Mesendoderm (in vitro differentiated cells): ENCODE results near the gene TTC39B.

Experiments used
- DNase-seq: peaks from one replicate; pipeline ENCODE4 v3.0.0; 2013
- H2AK5ac ChIP-seq: 2 replicates; pipeline ENCODE4 v1.6.1; 2013; ENCODE audit warnings: low read length, inconsistent platforms
- H2BK120ac ChIP-seq: 2 replicates; pipeline ENCODE4 v1.6.1; 2013; ENCODE audit warnings: low read depth, mild to moderate bottlenecking, low read length, moderate library complexity, mixed read lengths
- H2BK15ac ChIP-seq: replicated peaks from 2 replicates; pipeline ENCODE4 v1.6.1; 2013; ENCODE audit warnings: low read depth, mild to moderate bottlenecking, moderate library complexity
- H2BK5ac ChIP-seq: 2 replicates; pipeline ENCODE4 v1.6.1; 2013; ENCODE audit warnings: low read length, inconsistent platforms
- H3K18ac ChIP-seq: 2 replicates; pipeline ENCODE4 v1.6.1; 2013; ENCODE audit warnings: mild to moderate bottlenecking, low read length, mixed read lengths
- H3K23ac ChIP-seq: one replicate; pipeline ENCODE4 v1.6.1; 2013; ENCODE audit warnings: low read length
- H3K27ac ChIP-seq: 2 replicates; pipeline ENCODE4 v1.5.1; 2013; ENCODE audit warnings: low read depth, mild to moderate bottlenecking, inconsistent platforms, low read length, moderate library complexity
- H3K27me3 ChIP-seq: 2 replicates; pipeline ENCODE4 v1.6.1; 2013; ENCODE audit warnings: low read length, control low read depth, mild to moderate bottlenecking, inconsistent platforms; ENCODE audit not compliant: insufficient read depth, poor library complexity
- H3K36me3 ChIP-seq: 2 replicates; pipeline ENCODE4 v1.6.1; 2013; ENCODE audit warnings: low read length, inconsistent platforms; ENCODE audit not compliant: control insufficient read depth, insufficient read depth
- H3K4ac ChIP-seq: one replicate; pipeline ENCODE4 v1.6.1; 2013; ENCODE audit warnings: low read depth, mild to moderate bottlenecking, low read length, moderate library complexity
- H3K4me1 ChIP-seq: 2 replicates; pipeline ENCODE4 v1.6.1; 2013; ENCODE audit warnings: low read depth, low read length, inconsistent platforms; ENCODE audit not compliant: control insufficient read depth
- H3K4me2 ChIP-seq: 2 replicates; pipeline ENCODE4 v1.6.1; 2013; ENCODE audit warnings: low read length
- H3K4me3 ChIP-seq: 2 replicates; pipeline ENCODE4 v1.5.1; 2013; ENCODE audit warnings: mild to moderate bottlenecking, low read length
- H3K56ac ChIP-seq: one replicate; pipeline ENCODE4 v1.6.1; 2013; ENCODE audit warnings: low read length
- H3K79me1 ChIP-seq: 2 replicates; pipeline ENCODE4 v1.6.1; 2013; ENCODE audit warnings: low read length, inconsistent platforms
- H3K79me2 ChIP-seq: 2 replicates; pipeline ENCODE4 v1.6.1; 2013; ENCODE audit warnings: mild to moderate bottlenecking, low read length; ENCODE audit not compliant: control insufficient read depth, insufficient read depth
- H3K9ac ChIP-seq: 2 replicates; pipeline ENCODE4 v1.6.1; 2013; ENCODE audit warnings: low read length, inconsistent platforms
- H4K5ac ChIP-seq: one replicate; pipeline ENCODE4 v1.6.1; 2013; ENCODE audit warnings: low read length
- H4K8ac ChIP-seq: one replicate; pipeline ENCODE4 v1.6.1; 2013; ENCODE audit warnings: low read depth, mild to moderate bottlenecking, control low read depth, low read length, moderate library complexity
- WGBS: extraction: QIAGEN DNeasy Blood & Tissue Kit; methylation state at CpG from one replicate; pipeline ENCODE4 v1.1.7; 2013; ENCODE audit warnings: low lambda C conversion rate, missing lambda C conversion rate; ENCODE audit not compliant: insufficient coverage; ENCODE audit errors: extremely low coverage; 5-methylcytosine and 5-hydroxymethylcytosine counted together

Gene TTC39B

DNA sequence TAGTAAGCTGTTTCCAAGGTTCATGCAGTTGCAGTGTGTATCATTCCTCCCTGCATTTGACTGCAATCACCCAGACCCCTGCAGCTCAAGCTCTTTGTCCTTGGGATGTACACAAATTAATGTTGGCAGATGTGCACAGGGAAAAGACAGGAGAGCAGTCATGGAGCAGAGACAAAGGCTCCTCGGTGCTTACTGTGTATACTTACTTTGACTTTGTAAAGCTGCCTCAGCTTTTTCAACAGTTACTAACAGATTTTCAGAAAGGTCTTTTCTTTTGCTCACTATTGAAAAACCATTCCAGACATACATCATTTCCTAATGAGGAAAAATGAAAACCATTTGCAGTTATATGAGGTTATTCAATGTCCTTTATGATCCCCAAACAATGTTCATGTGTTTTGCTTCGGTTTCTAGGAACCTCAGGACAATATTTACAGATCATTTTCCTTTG is 124.9 kb downstream of the TTC39B start:
- Histone ChIP-seq H3K56ac (no peak overlapping the region), H3K4me2 (no peak overlapping the region), H3K27me3 (no peaks in the 10 kb centered on the region), H2AK5ac (no peak overlapping the region), H3K27ac (no peak overlapping the region), H3K4me3 (no peak overlapping the region), H4K5ac (no peak overlapping the region), H2BK5ac (no peak overlapping the region), H3K4ac (no peak overlapping the region), H2BK15ac (no peak overlapping the region), H3K79me1 (no peaks in the 10 kb centered on the region), H3K4me1 (no peaks in the 10 kb centered on the region), H3K23ac (no peak overlapping the region), H3K79me2 (no peaks in the 10 kb centered on the region), H3K18ac (no peak overlapping the region), H3K9ac (no peak overlapping the region), H4K8ac (no peak overlapping the region), H2BK120ac (no peak overlapping the region), H3K36me3 (peaks cover 2% of the 10 kb centered on the region)
- WGBS = no CpG with 5 or more reads among the region's 2 CpGs
- no peak for DNase-seq

DNA sequence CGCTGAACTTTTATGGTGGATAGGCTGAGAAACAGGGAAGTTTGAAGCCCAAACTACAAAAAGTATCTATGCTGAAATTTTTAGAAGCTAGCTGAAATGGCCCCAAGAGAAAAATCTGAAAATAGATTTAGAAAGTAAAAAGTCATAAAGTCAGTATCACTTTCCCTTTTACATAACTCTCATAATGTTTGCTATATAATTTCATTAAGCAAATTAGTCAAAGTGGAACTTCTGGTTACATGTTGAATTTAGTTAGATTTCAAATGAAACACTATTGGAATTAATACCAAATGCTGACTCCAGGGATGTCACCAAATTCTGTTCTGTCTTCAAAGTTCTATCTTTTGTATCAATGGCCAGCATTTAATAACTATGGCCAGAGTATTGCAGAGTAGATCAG is 126.9 kb downstream of the TTC39B start:
- Histone ChIP-seq H3K4me3 (no peak overlapping the region), H3K9ac (no peak overlapping the region), H3K56ac (no peak overlapping the region), H3K4ac (no peak overlapping the region), H2BK15ac (no peak overlapping the region), H4K8ac (no peak overlapping the region), H3K27me3 (no peaks in the 10 kb centered on the region), H2AK5ac (no peak overlapping the region), H2BK120ac (no peak overlapping the region), H3K4me1 (no peaks in the 10 kb centered on the region), H3K18ac (no peak overlapping the region), H3K79me1 (no peaks in the 10 kb centered on the region), H2BK5ac (no peak overlapping the region), H3K4me2 (no peak overlapping the region), H3K36me3 (peaks cover 2% of the 10 kb centered on the region), H3K23ac (no peak overlapping the region), H3K27ac (no peak overlapping the region), H4K5ac (no peak overlapping the region), H3K79me2 (no peaks in the 10 kb centered on the region)
- no peak for DNase-seq
- no CpG with 5 or more reads among the region's 1 CpG for WGBS

GRCh38 chr9:15178631-15179030 is 128.4 kb downstream of the TTC39B start:
- no CpG with 5 or more reads among the region's 3 CpGs for WGBS
- no peak overlapping the region for H3K4ac ChIP-seq
- no peak overlapping the region for H2BK120ac ChIP-seq

GRCh38 chr9:15176836-15177235 is 130.2 kb downstream of the TTC39B start:
- Histone ChIP-seq H3K56ac (no peak overlapping the region), H3K9ac (no peak overlapping the region), H3K4ac (no peak overlapping the region), H3K4me2 (no peak overlapping the region), H3K4me1 (no peaks in the 10 kb centered on the region), H3K4me3 (no peak overlapping the region), H3K27me3 (no peaks in the 10 kb centered on the region), H4K5ac (no peak overlapping the region), H3K23ac (no peak overlapping the region), H3K36me3 (peaks cover 2% of the 10 kb centered on the region), H3K27ac (no peak overlapping the region), H3K18ac (no peak overlapping the region), H3K79me1 (no peaks in the 10 kb centered on the region), H2AK5ac (no peak overlapping the region), H3K79me2 (no peaks in the 10 kb centered on the region), H2BK120ac (no peak overlapping the region), H4K8ac (no peak overlapping the region), H2BK5ac (no peak overlapping the region), H2BK15ac (no peak overlapping the region)
- no peak for DNase-seq
- no CpG with 5 or more reads among the region's 1 CpG for WGBS

More at GRCh38 chr9:15178631-15179030, 128.4 kb downstream of the TTC39B start:
- no peaks in the 10 kb centered on the region for H3K27me3 ChIP-seq
- no peak overlapping the region for H4K5ac ChIP-seq
- no peak overlapping the region for H3K9ac ChIP-seq
- no peaks in the 10 kb centered on the region for H3K4me1 ChIP-seq
- no peak overlapping the region for H3K18ac ChIP-seq
- H3K4me3 ChIP-seq = no peak overlapping the region
- H3K36me3 ChIP-seq = peaks cover 2% of the 10 kb centered on the region
- no peak for DNase-seq
- H3K4me2 ChIP-seq = no peak overlapping the region
- no peak overlapping the region for H3K56ac ChIP-seq
- H3K79me1 ChIP-seq = no peaks in the 10 kb centered on the region
- no peak overlapping the region for H2BK5ac ChIP-seq
- no peak overlapping the region for H2BK15ac ChIP-seq
- no peak overlapping the region for H3K27ac ChIP-seq
- H4K8ac ChIP-seq = no peak overlapping the region
- no peak overlapping the region for H2AK5ac ChIP-seq
- H3K79me2 ChIP-seq = no peaks in the 10 kb centered on the region
- H3K23ac ChIP-seq = no peak overlapping the region

GRCh38 chr9:15163931-15164330 is 143.1 kb downstream of the TTC39B start:
- Histone ChIP-seq H4K8ac (no peak overlapping the region), H3K79me1 (no peaks in the 10 kb centered on the region), H3K18ac (no peak overlapping the region), H3K4me1 (peaks cover 6% of the 10 kb centered on the region), H3K9ac (no peak overlapping the region), H3K79me2 (no peaks in the 10 kb centered on the region), H3K4me3 (no peak overlapping the region), H3K27ac (no peak overlapping the region), H2BK15ac (no peak overlapping the region), H2BK120ac (no peak overlapping the region), H2AK5ac (no peak overlapping the region), H3K23ac (no peak overlapping the region), H2BK5ac (no peak overlapping the region), H3K4ac (no peak overlapping the region), H3K56ac (no peak overlapping the region), H3K36me3 (no peaks in the 10 kb centered on the region), H3K4me2 (no peak overlapping the region), H4K5ac (no peak overlapping the region), H3K27me3 (no peaks in the 10 kb centered on the region)
- DNase-seq = no peak

DNA sequence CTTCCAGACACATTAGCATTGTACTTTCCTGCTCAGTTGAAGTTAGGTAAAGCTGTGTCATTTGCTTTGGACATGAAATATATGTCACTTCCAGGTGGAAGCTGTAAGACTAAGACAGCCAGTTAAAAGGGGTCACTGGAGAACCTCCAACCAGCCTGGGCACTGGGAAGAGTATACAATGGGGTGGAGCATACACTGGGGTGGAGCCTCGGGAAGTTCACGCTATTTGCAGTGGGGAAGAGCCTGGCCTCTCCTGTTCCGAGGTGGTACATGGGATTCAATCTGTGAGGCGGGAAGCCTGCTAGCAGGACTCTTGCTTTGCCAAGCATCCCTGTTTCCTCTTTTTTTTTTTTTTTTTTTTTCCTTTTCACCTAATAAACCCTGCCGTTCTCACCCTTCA is 145.3 kb downstream of the TTC39B start:
- Histone ChIP-seq H3K56ac (no peak overlapping the region), H3K27ac (no peak overlapping the region), H2BK5ac (no peak overlapping the region), H3K4ac (no peak overlapping the region), H2BK120ac (no peak overlapping the region), H4K5ac (no peak overlapping the region), H3K9ac (no peak overlapping the region), H3K18ac (no peak overlapping the region), H3K4me1 (peaks cover 6% of the 10 kb centered on the region), H2BK15ac (no peak overlapping the region), H2AK5ac (no peak overlapping the region), H3K4me2 (no peak overlapping the region), H3K23ac (no peak overlapping the region), H3K79me2 (no peaks in the 10 kb centered on the region), H3K36me3 (no peaks in the 10 kb centered on the region), H4K8ac (no peak overlapping the region), H3K4me3 (no peak overlapping the region), H3K27me3 (no peaks in the 10 kb centered on the region), H3K79me1 (no peaks in the 10 kb centered on the region)
- no CpG with 5 or more reads among the region's 5 CpGs for WGBS
- DNase-seq = no peak
